ENCODE results near the gene CROCC. TPM values are rescaled to one million over a fixed set of nuclear protein-coding genes. Genes with fewer than 3 reads are reported as not detected.
"Not testable (repeated sequence)": the region's sequence is repeated elsewhere in the genome, so short reads cannot be mapped to it uniquely, and the experiment has no call there.

CROCC gene, protein sequence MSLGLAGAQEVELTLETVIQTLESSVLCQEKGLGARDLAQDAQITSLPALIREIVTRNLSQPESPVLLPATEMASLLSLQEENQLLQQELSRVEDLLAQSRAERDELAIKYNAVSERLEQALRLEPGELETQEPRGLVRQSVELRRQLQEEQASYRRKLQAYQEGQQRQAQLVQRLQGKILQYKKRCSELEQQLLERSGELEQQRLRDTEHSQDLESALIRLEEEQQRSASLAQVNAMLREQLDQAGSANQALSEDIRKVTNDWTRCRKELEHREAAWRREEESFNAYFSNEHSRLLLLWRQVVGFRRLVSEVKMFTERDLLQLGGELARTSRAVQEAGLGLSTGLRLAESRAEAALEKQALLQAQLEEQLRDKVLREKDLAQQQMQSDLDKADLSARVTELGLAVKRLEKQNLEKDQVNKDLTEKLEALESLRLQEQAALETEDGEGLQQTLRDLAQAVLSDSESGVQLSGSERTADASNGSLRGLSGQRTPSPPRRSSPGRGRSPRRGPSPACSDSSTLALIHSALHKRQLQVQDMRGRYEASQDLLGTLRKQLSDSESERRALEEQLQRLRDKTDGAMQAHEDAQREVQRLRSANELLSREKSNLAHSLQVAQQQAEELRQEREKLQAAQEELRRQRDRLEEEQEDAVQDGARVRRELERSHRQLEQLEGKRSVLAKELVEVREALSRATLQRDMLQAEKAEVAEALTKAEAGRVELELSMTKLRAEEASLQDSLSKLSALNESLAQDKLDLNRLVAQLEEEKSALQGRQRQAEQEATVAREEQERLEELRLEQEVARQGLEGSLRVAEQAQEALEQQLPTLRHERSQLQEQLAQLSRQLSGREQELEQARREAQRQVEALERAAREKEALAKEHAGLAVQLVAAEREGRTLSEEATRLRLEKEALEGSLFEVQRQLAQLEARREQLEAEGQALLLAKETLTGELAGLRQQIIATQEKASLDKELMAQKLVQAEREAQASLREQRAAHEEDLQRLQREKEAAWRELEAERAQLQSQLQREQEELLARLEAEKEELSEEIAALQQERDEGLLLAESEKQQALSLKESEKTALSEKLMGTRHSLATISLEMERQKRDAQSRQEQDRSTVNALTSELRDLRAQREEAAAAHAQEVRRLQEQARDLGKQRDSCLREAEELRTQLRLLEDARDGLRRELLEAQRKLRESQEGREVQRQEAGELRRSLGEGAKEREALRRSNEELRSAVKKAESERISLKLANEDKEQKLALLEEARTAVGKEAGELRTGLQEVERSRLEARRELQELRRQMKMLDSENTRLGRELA (N-terminal part only)
- 10 to 100 TPM; 19.5 to 63.8 (median 23.3) TPM for total RNA-seq

DNA sequence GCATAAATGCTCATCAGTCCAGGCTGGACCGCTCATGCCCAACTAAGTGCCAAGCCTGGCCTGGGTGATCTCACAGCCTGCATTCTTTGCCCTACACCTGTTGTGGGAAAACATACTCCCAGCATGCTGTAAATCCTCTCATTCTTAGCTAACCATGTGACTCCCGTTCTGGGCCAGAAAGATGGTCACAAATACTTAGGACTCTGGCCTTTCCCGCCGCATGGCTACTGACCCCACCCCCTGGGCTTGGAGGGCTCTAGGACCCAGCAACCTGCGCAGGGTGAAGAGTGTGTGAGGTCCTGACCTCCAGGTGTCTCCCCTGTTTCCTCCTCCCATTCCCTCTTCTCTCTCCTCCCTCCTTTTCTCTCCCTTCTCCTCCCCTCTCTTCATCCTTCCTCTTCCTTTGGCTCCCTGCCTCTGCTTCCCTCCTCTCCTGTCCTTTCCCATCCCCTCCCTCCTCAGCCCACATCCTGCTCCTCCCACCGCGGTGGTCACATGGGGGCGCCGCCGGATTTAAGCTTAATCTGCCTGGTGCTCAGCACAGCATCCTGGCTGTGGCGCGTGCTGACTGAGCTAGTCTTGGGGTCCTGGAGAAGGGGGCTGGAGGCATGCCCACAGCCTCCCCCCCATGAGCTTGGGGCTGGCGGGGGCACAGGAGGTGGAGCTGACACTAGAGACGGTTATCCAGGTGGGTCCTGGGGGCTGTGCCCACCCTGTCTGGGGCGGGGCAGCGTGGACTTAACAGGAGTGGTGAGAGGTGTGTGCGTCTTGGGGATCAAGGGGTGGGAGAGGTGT lies at the start of gene CROCC:
TSS of gene CROCC (plus strand) at position 541 of the 795 bp plus-strand sequence. CDS start at position 629, 88 bp downstream.
- TF ChIP-seq POLR2A (IDR thresholded peaks at IDR 0.05) = no peak
- TF ChIP-seq, protein P1, sequence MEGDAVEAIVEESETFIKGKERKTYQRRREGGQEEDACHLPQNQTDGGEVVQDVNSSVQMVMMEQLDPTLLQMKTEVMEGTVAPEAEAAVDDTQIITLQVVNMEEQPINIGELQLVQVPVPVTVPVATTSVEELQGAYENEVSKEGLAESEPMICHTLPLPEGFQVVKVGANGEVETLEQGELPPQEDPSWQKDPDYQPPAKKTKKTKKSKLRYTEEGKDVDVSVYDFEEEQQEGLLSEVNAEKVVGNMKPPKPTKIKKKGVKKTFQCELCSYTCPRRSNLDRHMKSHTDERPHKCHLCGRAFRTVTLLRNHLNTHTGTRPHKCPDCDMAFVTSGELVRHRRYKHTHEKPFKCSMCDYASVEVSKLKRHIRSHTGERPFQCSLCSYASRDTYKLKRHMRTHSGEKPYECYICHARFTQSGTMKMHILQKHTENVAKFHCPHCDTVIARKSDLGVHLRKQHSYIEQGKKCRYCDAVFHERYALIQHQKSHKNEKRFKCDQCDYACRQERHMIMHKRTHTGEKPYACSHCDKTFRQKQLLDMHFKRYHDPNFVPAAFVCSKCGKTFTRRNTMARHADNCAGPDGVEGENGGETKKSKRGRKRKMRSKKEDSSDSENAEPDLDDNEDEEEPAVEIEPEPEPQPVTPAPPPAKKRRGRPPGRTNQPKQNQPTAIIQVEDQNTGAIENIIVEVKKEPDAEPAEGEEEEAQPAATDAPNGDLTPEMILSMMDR (IDR thresholded peaks at IDR 0.05) = no peak
- no peak within 1 kb of the TSS for H3K4me3 ChIP-seq (ENCODE audit: low read depth, poor library complexity, severe bottlenecking)
- WGBS, 2 donors = 40 to 47% methylated on average over 17 of the region's 17 CpGs
- intact Hi-C loops (cut with DNase I; ENCODE audit: low total_unique reads) = loop anchor here (10.0 kb wide), 1 partner anchor 307 kb away; the partner anchor contains the start of gene NBPF1
- no peak for DNase-seq (ENCODE audit: low spot score in 2 of 2)

DNA sequence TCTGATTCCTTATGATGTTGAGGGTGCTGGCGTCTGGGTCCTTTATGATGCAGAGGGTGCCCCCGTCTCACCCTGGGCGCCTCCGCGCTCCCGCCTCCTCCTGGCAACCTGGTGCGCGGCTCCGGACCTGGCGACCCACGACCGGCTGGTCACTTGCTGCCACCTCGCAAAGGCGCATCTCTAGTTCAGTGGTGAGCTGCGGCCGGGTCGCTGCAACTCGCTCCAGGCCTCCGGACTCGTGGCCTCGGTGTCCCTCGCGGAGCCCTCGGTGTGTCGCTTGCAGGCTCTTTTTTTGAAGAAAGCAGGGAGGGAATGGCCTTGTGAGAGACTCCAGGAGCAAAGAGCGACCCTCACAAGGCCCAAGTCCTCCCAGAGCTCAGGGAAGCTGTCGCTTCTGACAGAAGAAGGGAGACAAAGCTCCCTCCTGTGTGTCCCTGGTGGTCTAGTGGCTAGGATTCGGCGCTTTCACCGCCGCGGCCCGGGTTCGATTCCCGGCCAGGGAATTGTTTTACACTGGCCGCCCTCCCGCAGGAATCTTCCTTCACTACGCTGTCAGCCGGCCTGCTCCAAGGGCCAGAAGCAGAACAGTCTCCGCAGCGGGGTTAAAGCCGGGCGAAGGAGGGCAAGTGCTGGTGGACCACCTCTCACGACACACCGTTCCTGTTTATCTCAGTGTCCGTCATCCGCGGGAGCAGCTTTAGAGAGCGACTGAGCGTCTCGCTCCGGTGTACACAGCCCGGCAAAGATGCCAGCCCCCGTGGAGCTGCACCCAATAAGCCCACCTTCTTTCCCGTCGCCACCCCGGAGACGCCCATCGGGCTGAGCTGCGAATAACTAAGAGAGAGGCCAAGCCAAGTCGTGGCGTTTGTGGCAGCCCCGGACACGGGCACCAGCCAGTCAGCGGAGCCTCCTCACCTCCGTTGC lies 49.3 kb upstream of the CROCC start:
- intact Hi-C loops (cut with DNase I; ENCODE audit: low total_unique reads); H3K4me3 ChIP-seq (ENCODE audit: low read depth, poor library complexity, severe bottlenecking): not testable (repeated sequence)
- WGBS, 2 donors = 11 to 24% methylated on average over 40 to 60 of the region's 66 CpGs
- peak in 1 of 2 donors; percentile 94 for DNase-seq (ENCODE audit: low spot score in 2 of 2)

DNA sequence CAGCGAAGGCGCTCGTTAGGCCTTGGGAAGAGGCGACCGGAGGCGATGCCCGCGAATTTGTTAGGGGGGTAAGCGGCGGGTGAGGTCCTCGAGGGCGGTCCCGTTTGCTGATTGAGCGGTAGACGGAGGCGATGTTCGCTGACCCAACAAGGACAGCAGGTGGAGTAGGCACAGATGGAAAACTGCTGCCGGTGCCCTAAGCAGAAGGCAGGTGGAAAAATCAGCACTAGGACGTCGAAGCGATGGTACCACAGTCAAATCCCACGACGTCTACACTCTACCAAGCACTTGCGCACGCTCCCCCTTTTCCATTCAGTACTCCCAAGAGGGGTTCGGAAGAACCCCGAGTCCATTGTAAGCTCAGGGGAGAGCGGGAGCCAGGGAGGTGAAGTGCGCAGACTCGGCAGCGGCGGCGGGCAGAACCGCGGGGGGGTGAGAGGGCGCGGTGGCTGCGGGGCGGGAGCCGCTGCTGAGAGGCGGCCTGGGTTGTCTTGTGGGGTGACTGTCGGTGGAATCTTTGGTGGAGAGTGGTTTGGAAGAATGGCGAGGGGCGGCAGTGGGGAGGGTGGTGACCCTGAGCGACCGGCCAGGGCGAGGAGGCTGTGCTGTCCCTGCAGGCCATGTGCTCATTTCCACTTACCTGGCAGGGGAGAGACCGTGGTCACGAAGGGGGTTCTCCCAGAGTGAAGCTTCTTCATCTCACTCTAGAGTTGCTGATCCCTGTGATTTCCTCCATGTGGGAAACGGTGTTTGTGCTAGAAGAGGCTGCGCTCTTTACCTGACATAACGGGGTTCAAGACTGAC lies 48.5 kb upstream of the CROCC start:
- intact Hi-C loops (cut with DNase I; ENCODE audit: low total_unique reads); H3K4me3 ChIP-seq (ENCODE audit: low read depth, poor library complexity, severe bottlenecking): not testable (repeated sequence)
- WGBS, 2 donors = 12 to 20% methylated on average over 40 of the region's 52 CpGs
- DNase-seq (ENCODE audit: low spot score in 2 of 2) = peak in 1 of 2 donors; percentile 97

DNA sequence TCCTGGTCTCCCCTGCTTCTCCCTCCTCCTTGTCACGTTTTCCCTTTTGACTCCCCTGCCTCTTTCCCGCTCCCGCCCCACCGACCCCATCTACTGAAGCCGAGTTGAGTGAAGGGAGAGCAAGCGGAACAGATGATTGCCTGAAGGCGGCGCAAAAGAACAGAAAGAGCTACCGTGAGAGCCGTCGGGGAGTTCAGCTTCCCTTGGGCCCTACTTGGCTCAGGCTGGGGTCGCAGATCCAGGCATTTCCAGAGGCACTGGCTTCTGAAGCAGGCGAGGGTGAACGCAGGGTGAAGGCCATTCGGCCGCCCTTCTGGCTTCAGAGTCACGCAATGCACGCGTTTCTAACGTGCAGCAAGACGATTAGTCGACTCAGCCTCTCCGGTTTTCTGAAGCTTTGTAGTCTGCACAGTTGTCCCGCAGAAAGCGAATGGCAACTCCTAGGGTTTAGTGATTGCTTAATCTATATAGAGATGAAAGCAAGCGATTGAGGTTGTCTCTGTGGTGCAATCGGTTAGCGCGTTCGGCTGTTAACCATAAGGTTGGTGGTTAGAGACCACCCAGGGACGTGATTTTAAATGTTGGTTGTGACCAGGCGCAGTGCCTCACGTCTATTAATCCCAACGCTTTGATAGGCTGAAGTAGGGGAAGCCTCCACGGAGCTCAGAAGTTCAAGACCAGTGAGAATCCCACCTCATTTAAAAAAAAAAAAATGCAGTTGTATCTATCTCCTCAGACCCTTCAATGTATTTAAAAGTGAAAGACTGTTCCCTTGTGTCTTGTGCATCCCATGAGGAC lies 46.6 kb upstream of the CROCC start:
- WGBS, 2 donors = 32 to 37% methylated on average over 28 to 31 of the region's 35 CpGs
- intact Hi-C loops (cut with DNase I; ENCODE audit: low total_unique reads); H3K4me3 ChIP-seq (ENCODE audit: low read depth, poor library complexity, severe bottlenecking); DNase-seq (ENCODE audit: low spot score in 2 of 2): not testable (repeated sequence)

DNA sequence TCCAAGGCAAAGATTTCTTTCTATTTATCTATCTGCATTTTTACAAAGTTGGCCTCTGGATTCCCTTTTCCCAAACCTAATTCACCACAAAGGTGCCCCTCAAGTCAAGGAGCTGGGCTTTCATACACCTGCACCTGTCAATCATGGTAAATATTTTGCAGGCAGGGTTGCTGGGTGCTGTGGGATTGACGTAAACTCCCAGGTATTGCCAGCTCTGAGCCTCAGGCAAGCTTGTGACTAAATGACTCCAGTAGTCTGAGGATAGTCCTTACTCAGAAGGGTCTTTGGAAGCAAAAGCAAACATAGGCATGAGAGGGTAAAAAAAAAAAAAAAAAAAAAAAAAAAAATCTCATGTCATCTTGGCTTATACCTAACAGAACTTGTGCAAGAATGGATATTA lies 40.0 kb upstream of the CROCC start:
- DNase-seq (ENCODE audit: low spot score in 2 of 2); intact Hi-C loops (cut with DNase I; ENCODE audit: low total_unique reads); H3K4me3 ChIP-seq (ENCODE audit: low read depth, poor library complexity, severe bottlenecking): not testable (repeated sequence)
- 47 to 52% methylated on average over 1 of the region's 1 CpG for WGBS, 2 donors

DNA sequence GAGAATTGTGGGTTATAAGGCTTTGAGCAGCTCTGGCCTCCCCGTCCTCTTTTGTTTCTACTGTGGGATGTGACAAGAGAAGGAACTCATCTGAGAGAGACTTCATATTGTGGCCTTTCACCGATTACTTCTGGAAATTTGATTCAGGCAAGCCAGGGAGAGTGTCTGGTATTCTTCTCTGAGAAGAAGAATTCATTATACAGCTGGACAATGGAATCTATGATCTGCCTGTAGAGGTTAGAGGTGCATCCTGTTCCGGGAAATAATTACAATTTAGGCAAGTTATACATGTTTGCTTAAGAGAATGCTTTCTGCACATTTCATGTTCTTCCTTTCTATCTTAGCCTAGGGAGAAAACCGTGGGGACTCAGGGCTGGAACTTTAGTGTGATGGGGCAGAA lies 38.7 kb upstream of the CROCC start:
- intact Hi-C loops (cut with DNase I; ENCODE audit: low total_unique reads) = no loop called here
- 76 to 85% methylated on average over 4 of the region's 4 CpGs for WGBS, 2 donors
- DNase-seq (ENCODE audit: low spot score in 2 of 2) = no peak
- no peak for TF ChIP-seq POLR2A (IDR thresholded peaks at IDR 0.05)
- TF ChIP-seq, protein P1 (IDR thresholded peaks at IDR 0.05) = no peak
- H3K4me3 ChIP-seq (ENCODE audit: low read depth, poor library complexity, severe bottlenecking) = no peak overlapping the region

DNA sequence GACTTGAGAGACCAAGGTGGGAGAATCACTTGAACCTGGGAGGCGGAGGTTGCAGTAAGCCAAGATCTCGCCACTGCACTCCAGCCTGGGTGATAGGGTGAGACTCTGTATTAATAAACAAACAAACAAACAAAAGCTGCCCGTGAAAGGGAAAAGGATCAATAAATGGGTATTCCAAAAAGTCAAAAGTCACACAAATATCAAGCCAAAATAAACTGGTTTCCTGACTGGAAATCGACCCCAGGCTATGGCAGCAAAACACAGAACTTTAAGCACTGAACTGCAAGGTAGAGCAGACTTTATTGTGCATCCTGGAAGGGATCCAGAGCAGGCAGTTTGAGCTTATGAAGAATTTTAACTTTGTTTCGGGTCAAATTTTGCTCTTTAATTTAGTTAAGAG lies 37.2 kb upstream of the CROCC start:
- H3K4me3 ChIP-seq (ENCODE audit: low read depth, poor library complexity, severe bottlenecking); intact Hi-C loops (cut with DNase I; ENCODE audit: low total_unique reads); DNase-seq (ENCODE audit: low spot score in 2 of 2): not testable (repeated sequence)
- 77 to 80% methylated on average over 5 of the region's 5 CpGs for WGBS, 2 donors

Data from lower leg skin (tissue), 4 donors.